HG02623 (cell line): ENCODE measurements around the gene BTBD16.

Source experiments
- ATAC-seq: cut with Tn5 transposase; IDR thresholded peaks from one replicate; pipeline ENCODE4 v1.9.1; 2021; ENCODE audit warnings: moderate library complexity; ENCODE audit not compliant: unreplicated experiment

The BTBD16 gene

GRCh38 chr10:122269059-122269687, 1.9 kb upstream of the BTBD16 start:
- no peak for ATAC-seq

- no peak for ATAC-seq
These were observed 3.0 kb downstream of the BTBD16 start for GRCh38 chr10:122273966-122274545.

GRCh38 chr10:122276611-122277208, 5.6 kb downstream of the BTBD16 start:
- ATAC-seq = no peak

GRCh38 chr10:122277526-122278136, 6.5 kb downstream of the BTBD16 start:
- ATAC-seq = no peak

- ATAC-seq = no peak
These were observed 8.6 kb downstream of the BTBD16 start for GRCh38 chr10:122279725-122280141.

GRCh38 chr10:122280156-122280555, 9.1 kb downstream of the BTBD16 start:
- ATAC-seq = no peak

GRCh38 chr10:122281018-122281626, 10.0 kb downstream of the BTBD16 start:
- no peak for ATAC-seq

- ATAC-seq = no peak
These were observed 10.7 kb downstream of the BTBD16 start for GRCh38 chr10:122281751-122282150.

- ATAC-seq = no peak
These were observed 11.2 kb downstream of the BTBD16 start for GRCh38 chr10:122282253-122282671.

- ATAC-seq = no peak
These were observed 11.8 kb downstream of the BTBD16 start for GRCh38 chr10:122282909-122283308.

GRCh38 chr10:122285506-122286444, 14.7 kb downstream of the BTBD16 start:
- ATAC-seq = no peak

GRCh38 chr10:122286867-122287266, 15.8 kb downstream of the BTBD16 start:
- no peak for ATAC-seq

- ATAC-seq = no peak
These were observed 16.5 kb downstream of the BTBD16 start for GRCh38 chr10:122287570-122287969.

GRCh38 chr10:122288262-122288661, 17.2 kb downstream of the BTBD16 start:
- ATAC-seq = no peak

- no peak for ATAC-seq
These were observed 17.8 kb downstream of the BTBD16 start for GRCh38 chr10:122288917-122289316.

- no peak for ATAC-seq
These were observed 19.2 kb downstream of the BTBD16 start for GRCh38 chr10:122290334-122290733.

- no peak for ATAC-seq
These were observed 19.9 kb downstream of the BTBD16 start for GRCh38 chr10:122290833-122291532.

GRCh38 chr10:122291739-122292138, 20.6 kb downstream of the BTBD16 start:
- no peak for ATAC-seq

- no peak for ATAC-seq
These were observed 21.3 kb downstream of the BTBD16 start for GRCh38 chr10:122292376-122292775.
